ENCODE measurements around the gene CD276.

The CD276 gene

GRCh38 chr15:73746261-73746660 is 62.1 kb downstream of the CD276 start:
- no peak for DNase-seq (ENCODE audit: extremely low read depth in 1 of 2, low read depth in 1 of 2)

DNA sequence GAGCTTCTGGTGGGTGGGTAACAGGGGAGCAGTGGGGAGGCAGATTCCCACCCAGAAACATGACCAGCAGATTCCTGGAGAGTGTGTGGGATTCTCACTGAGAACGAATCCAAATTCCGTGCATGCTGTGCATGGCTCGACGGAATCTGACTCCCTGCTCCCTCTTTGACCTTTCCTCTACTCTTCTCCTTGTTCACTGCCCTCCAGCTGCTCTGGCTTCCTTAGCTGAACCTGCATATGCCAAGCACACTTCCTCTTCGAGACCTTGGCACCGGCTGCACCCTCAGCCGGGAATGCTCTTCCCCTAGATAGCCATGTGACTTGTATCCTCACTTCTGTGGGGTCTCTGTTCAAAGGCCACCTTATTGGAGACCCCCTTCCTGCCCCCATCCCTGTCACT is 62.7 kb downstream of the CD276 start:
- no peak for DNase-seq (ENCODE audit: extremely low read depth in 1 of 2, low read depth in 1 of 2)

GRCh38 chr15:73747847-73748590 is 63.8 kb downstream of the CD276 start:
- no peak for DNase-seq (ENCODE audit: extremely low read depth in 1 of 2, low read depth in 1 of 2)

GRCh38 chr15:73748730-73749129 is 64.5 kb downstream of the CD276 start:
- no peak for DNase-seq (ENCODE audit: extremely low read depth in 1 of 2, low read depth in 1 of 2)

- no peak for DNase-seq (ENCODE audit: extremely low read depth in 1 of 2, low read depth in 1 of 2)
These were observed 65.3 kb downstream of the CD276 start for GRCh38 chr15:73749533-73749932.

- no peak for DNase-seq (ENCODE audit: extremely low read depth in 1 of 2, low read depth in 1 of 2)
These were observed 65.8 kb downstream of the CD276 start for GRCh38 chr15:73749971-73750370.

- no peak for DNase-seq (ENCODE audit: extremely low read depth in 1 of 2, low read depth in 1 of 2)
These were observed 66.3 kb downstream of the CD276 start for GRCh38 chr15:73750438-73750837.

- no peak for DNase-seq (ENCODE audit: extremely low read depth in 1 of 2, low read depth in 1 of 2)
These were observed 66.8 kb downstream of the CD276 start for GRCh38 chr15:73750951-73751350.

DNA sequence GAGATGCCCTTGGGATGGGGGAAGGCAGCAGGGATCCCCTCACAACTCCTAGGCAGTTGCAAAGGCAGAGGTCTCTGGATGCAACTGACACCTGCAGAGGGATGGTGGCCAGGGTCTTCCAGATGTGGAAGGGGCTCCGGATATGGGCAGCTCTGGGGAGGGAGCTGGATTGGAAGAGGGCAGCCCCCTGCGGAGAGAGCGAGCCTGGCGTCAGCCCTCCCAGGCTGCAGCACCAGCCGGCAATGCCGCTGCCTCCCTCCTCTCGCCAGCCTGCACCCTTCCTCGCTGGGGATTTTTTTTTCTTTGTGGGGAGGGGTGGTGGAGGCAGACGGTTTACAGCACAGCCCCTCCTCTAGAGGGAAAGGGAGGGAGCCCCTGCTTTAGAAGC is 67.3 kb downstream of the CD276 start:
- no peak for DNase-seq (ENCODE audit: extremely low read depth in 1 of 2, low read depth in 1 of 2)

- no peak for DNase-seq (ENCODE audit: extremely low read depth in 1 of 2, low read depth in 1 of 2)
These were observed 68.0 kb downstream of the CD276 start for GRCh38 chr15:73751899-73752805.

- no peak for DNase-seq (ENCODE audit: extremely low read depth in 1 of 2, low read depth in 1 of 2)
These were observed 68.6 kb downstream of the CD276 start for GRCh38 chr15:73752806-73753193.

DNA sequence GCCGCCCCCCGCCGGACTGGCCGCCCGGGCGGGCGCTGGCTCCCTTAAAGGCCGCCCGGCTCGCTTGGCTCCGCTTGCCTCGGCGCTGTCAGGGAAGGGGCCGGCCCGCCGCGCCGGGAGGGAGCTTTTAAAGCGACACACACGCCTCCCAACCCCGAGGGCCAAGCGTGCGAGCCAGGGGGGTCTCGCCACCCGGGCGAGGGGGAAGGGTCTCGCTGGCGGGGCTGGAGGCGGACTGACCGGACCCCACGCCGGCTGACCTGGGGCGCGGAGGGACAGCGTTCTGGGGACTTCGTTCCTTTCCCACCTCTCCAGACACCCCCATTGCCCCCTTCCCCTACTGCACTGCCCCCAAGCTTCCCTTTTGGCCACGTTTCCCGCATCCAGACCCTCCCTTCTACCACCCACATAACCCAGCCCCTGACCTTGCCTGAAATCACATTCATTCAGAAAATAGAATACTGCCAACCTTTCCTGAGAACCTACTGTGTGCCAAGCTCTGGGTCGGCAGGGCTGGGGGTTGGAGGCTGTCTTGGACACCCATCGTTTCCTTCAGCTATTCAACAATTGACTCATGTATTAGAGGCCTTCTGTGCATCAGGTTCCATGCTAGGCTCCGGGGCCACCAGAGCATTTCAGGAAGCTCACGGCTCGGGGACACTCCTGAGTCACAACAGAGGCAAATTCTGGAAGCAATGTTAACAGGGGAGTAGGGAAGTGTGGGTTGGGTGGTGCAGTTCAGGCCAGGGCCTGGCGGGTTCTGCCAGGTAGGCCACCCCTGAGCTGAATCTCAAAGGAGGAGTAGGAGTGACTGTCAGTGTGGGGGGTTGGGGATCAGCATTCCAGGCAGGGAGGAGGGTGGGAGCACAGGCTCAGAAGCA is 69.3 kb downstream of the CD276 start, which contains the start of gene INSYN1:
INSYN1 (minus strand) TSS at position 102 of the 881 bp plus-strand sequence. CDS start 2,221 bp downstream, outside the sequence.
- no peak for DNase-seq (ENCODE audit: extremely low read depth in 1 of 2, low read depth in 1 of 2)

DNA sequence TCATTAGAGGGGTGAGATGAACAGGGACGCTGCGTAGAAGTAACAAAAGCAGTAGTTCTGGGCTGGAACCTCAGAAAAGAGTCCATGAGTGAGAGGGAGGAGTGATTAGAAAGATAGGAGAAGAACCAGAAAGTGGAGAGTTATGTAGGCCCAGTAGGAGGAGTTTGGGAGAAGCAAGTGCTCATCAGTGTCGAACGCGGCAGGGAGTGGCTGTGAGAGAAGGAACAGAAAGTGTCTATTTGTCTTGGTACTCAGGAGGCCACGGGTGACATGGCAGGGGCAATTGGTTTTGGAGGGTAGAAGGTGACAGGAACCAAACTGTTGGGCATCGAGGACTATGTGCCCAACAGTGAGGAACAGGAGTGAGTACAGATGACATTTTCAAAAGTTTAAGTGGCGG is 70.3 kb downstream of the CD276 start:
- no peak for DNase-seq (ENCODE audit: extremely low read depth in 1 of 2, low read depth in 1 of 2)

- no peak for DNase-seq (ENCODE audit: extremely low read depth in 1 of 2, low read depth in 1 of 2)
These were observed 71.3 kb downstream of the CD276 start for GRCh38 chr15:73755481-73755880.

- no peak for DNase-seq (ENCODE audit: extremely low read depth in 1 of 2, low read depth in 1 of 2)
These were observed 71.8 kb downstream of the CD276 start for GRCh38 chr15:73755946-73756345.

- no peak for DNase-seq (ENCODE audit: extremely low read depth in 1 of 2, low read depth in 1 of 2)
These were observed 72.2 kb downstream of the CD276 start for GRCh38 chr15:73756390-73756789.

DNA sequence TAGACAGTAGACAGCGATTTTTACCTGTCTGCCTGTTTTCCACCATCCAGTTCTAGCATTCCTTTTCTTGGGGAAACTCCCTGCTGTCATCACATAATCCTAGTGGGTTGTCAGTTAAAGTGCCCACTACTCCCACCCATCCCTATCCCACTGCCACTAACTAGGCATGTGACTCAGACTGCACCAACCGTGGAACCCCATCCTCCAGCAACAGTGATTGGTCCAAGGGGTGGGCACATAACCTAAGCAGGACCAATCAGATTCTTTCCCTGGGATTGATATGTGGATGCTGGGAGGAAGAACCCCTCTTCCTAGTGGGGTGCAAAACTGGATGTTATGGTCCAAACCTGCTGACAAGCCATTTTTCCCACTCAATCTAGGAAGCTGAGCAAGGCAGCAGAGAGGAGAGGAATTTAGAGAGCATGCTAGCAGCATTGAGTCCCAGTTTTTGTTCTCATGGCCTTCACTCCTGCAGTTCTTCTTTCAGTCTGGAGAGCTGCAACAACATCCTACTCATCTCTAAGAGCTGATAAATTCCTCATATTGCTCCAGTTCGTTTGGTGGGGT is 72.8 kb downstream of the CD276 start:
- no peak for DNase-seq (ENCODE audit: extremely low read depth in 1 of 2, low read depth in 1 of 2)

GRCh38 chr15:73757571-73757970 is 73.4 kb downstream of the CD276 start:
- DNase-seq (ENCODE audit: extremely low read depth in 1 of 2, low read depth in 1 of 2): no peak

DNA sequence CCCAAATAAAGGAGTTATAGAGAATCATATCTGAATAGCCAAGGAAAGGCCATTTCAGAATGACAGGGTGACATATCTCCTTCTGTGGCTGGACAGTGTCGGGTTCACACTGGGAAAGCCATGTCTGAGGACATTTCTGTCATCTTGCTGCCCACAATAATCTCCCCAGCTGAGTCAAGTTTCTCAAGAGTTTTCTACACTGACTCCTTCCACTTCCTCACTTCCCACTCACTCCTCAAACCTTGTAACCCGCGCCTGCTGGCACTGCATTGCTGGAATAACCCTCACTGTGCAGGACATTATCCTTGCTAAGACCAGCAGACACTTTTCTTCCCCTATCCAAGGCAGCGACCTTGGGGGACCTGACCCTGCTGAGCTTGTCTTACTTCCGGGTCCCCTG is 74.3 kb downstream of the CD276 start:
- DNase-seq (ENCODE audit: extremely low read depth in 1 of 2, low read depth in 1 of 2): no peak
